ENCODE data around the gene C9orf85. TPM values are rescaled to one million over a fixed set of nuclear protein-coding genes. Genes with fewer than 3 reads are reported as not detected.

The C9orf85 gene
- total RNA-seq, 1 experiment from 2014 or later: 9.8 TPM

DNA sequence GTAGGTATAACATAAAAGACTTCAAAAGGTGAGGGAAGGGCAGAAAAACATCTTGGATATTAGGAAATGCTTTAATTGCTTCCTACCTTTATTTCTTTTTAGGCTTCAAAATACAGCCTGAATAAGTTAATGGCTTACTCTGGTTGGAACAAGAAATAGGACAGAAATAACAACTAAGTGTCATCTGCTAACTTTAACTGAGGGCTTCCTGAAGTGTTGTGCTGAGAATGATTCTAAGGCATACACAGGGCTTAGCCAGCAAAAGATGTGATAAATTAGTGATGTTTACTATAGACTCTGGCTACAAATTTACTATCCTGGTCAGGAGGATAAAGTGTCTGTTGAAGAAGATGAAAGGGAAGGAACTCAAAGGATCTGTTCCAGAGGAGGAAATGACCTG, 34.6 kb upstream of the C9orf85 start:
- Mint-ChIP-seq H3K4me1 (ENCODE audit: low read depth, unreplicated experiment) (no peaks in the 10 kb centered on the region), H3K4me3 (ENCODE audit: low read depth, unreplicated experiment) (no peak overlapping the region), H3K9me3 (ENCODE audit: low read depth, unreplicated experiment) (peaks cover 7% of the 10 kb centered on the region), H3K27ac (ENCODE audit: unreplicated experiment) (no peak overlapping the region), H3K27me3 (ENCODE audit: unreplicated experiment) (no peaks in the 10 kb centered on the region), H3K36me3 (ENCODE audit: insufficient read depth, unreplicated experiment) (peaks cover 5% of the 10 kb centered on the region)
- CTCF ChIA-PET: no interaction called here
- TF ChIP-seq, protein P1, sequence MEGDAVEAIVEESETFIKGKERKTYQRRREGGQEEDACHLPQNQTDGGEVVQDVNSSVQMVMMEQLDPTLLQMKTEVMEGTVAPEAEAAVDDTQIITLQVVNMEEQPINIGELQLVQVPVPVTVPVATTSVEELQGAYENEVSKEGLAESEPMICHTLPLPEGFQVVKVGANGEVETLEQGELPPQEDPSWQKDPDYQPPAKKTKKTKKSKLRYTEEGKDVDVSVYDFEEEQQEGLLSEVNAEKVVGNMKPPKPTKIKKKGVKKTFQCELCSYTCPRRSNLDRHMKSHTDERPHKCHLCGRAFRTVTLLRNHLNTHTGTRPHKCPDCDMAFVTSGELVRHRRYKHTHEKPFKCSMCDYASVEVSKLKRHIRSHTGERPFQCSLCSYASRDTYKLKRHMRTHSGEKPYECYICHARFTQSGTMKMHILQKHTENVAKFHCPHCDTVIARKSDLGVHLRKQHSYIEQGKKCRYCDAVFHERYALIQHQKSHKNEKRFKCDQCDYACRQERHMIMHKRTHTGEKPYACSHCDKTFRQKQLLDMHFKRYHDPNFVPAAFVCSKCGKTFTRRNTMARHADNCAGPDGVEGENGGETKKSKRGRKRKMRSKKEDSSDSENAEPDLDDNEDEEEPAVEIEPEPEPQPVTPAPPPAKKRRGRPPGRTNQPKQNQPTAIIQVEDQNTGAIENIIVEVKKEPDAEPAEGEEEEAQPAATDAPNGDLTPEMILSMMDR (IDR thresholded peaks at IDR 0.05; ENCODE audit: unreplicated experiment): no peak
- intact Hi-C loops (cut with micrococcal nuclease; ENCODE audit: unreplicated experiment): no loop called here
- no TSS peak for BruUV-seq (replicated peaks)
- DNase-seq: no peak

DNA sequence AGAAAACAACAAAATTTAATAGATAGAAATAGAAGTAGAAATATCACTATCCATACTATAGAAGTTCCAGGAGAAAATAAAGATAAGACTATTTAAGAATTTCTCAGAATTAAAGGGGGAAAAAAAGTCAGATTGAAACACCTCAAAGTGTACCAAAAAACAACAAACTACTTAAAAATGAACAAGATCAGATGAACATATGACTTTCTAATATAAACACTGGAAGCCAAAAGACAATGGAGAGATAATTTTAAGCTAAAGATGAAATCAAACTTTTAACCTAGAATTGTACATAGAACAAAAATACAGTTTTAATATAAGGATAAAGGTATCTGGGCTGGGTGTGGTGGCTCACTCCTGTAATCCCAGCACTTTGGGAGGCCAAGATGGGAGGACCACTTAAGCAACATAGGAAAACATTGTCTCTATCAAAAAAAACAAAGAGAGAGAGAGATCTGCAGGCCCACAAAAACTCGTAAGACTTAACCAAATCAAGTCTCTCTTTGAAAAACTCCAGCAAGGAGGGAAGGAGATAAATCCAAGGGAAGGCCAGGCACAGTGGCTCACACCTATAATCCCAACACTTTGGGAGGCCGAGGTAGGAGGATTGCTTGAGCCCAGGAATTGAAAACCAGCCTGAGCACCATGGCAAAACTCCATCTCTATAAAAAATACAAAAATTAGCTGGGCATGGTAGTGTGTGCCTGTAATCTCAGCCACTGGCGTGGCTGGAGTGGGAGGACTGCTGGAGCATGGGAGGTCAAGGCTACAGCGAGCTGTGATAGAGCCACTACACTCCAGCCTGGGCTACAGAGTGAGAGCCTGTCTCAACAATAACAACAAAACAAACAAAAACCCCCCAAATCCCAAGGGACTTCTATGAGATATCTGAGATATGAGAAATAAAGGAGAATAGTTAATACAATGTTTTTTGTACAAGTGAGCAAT, 32.8 kb upstream of the C9orf85 start:
- intact Hi-C loops (cut with micrococcal nuclease; ENCODE audit: unreplicated experiment): no loop called here
- H3K27ac Mint-ChIP-seq (ENCODE audit: unreplicated experiment): no peak overlapping the region

DNA sequence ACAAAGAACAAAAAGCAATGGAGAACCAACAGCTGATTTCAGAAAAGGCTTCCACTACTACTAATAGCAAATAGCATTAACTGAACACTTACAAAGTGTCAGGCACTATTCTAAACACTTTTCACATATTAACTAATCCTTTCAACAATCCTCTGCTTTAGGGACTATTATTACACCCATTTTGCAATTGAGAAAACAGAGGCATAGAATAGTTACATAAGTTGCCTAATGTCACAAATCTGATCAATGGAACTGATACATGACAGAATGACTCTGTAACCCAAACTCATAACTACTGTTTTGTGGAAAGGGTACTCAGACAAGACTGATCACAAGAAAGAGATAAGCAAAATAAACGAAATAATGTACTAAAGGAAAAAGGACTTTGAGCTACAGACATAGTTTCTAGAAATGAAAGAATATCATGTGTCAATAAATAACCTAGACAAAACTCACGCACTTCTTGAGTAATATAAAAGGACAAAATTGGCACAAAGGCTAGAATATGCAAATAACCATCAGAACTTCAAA, 31.7 kb upstream of the C9orf85 start:
- DNase-seq: no peak
- H3K36me3 Mint-ChIP-seq (ENCODE audit: insufficient read depth, unreplicated experiment): peaks cover 5% of the 10 kb centered on the region
- intact Hi-C loops (cut with micrococcal nuclease; ENCODE audit: unreplicated experiment): no loop called here
- H3K4me3 Mint-ChIP-seq (ENCODE audit: low read depth, unreplicated experiment): no peak overlapping the region
- no peaks in the 10 kb centered on the region for H3K4me1 Mint-ChIP-seq (ENCODE audit: low read depth, unreplicated experiment)
- no peak overlapping the region for H3K27ac Mint-ChIP-seq (ENCODE audit: unreplicated experiment)
- BruUV-seq (replicated peaks): no TSS peak
- CTCF ChIA-PET: interaction anchor here (0.5 kb wide), 1 partner anchor 109 kb away, joined by 4 read pairs; no protein-coding TSS in a partner anchor
- peaks cover 7% of the 10 kb centered on the region for H3K9me3 Mint-ChIP-seq (ENCODE audit: low read depth, unreplicated experiment)
- H3K27me3 Mint-ChIP-seq (ENCODE audit: unreplicated experiment): no peaks in the 10 kb centered on the region
- TF ChIP-seq, protein P1 (IDR thresholded peaks at IDR 0.05; ENCODE audit: unreplicated experiment): no peak

More for the DNA sequence above, 32.8 kb upstream of the C9orf85 start:
- H3K27me3 Mint-ChIP-seq (ENCODE audit: unreplicated experiment): no peaks in the 10 kb centered on the region
- H3K4me3 Mint-ChIP-seq (ENCODE audit: low read depth, unreplicated experiment): no peak overlapping the region
- TF ChIP-seq, protein P1 (IDR thresholded peaks at IDR 0.05; ENCODE audit: unreplicated experiment): no peak
- no peaks in the 10 kb centered on the region for H3K4me1 Mint-ChIP-seq (ENCODE audit: low read depth, unreplicated experiment)
- peaks cover 7% of the 10 kb centered on the region for H3K9me3 Mint-ChIP-seq (ENCODE audit: low read depth, unreplicated experiment)
- BruUV-seq (replicated peaks): no TSS peak
- DNase-seq: no peak
- peaks cover 5% of the 10 kb centered on the region for H3K36me3 Mint-ChIP-seq (ENCODE audit: insufficient read depth, unreplicated experiment)
- CTCF ChIA-PET: interaction anchor here (1.1 kb wide), 1 partner anchor 10 kb away, joined by 3 read pairs; no protein-coding TSS in a partner anchor

DNA sequence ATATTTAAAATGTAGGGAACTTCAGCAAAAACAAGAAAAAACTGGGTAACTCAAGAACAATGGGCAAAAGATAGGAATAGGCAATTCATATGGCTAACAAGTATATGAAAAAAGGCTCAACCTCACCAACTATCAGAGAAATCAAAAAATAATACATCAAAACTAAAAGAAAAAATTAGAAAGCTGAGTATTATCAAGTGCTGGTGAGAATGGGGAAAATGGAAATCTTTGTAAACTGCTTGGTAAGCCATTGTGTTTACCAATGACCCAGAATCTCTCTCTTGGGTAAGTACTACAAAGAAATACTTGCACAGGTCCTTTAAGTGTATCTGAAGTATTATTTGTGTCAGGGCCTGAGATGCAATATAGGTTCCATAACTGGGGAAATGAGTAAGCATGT, 27.4 kb upstream of the C9orf85 start:
- Mint-ChIP-seq H3K27ac (ENCODE audit: unreplicated experiment) (no peak overlapping the region), H3K36me3 (ENCODE audit: insufficient read depth, unreplicated experiment) (peaks cover 5% of the 10 kb centered on the region), H3K27me3 (ENCODE audit: unreplicated experiment) (no peaks in the 10 kb centered on the region), H3K9me3 (ENCODE audit: low read depth, unreplicated experiment) (peaks cover 4% of the 10 kb centered on the region), H3K4me1 (ENCODE audit: low read depth, unreplicated experiment) (no peaks in the 10 kb centered on the region), H3K4me3 (ENCODE audit: low read depth, unreplicated experiment) (no peak overlapping the region)
- CTCF ChIA-PET: interaction anchor here (0.7 kb wide), 1 partner anchor 22 kb away, joined by 3 read pairs; no protein-coding TSS in a partner anchor
- intact Hi-C loops (cut with micrococcal nuclease; ENCODE audit: unreplicated experiment): no loop called here
- BruUV-seq (replicated peaks): no TSS peak
- DNase-seq: no peak
- TF ChIP-seq, protein P1 (IDR thresholded peaks at IDR 0.05; ENCODE audit: unreplicated experiment): no peak

Measured in Calu3 (cell line).